HPDE6-E6E7 (cell line): ENCODE measurements around the gene ATP8B1.
A peak's percentile ranks its signal among the peaks of the same experiment; 100 is the strongest.
"Not testable (repeated sequence)": the region's sequence is repeated elsewhere in the genome, so short reads cannot be mapped to it uniquely, and the experiment has no call there.

ENCODE experiments used
- DNase-seq: peaks from one replicate; pipeline ENCODE4 v3.0.0; 2011; ENCODE audit warnings: missing footprints; ENCODE audit errors: extremely low spot score

ATP8B1 gene

DNA sequence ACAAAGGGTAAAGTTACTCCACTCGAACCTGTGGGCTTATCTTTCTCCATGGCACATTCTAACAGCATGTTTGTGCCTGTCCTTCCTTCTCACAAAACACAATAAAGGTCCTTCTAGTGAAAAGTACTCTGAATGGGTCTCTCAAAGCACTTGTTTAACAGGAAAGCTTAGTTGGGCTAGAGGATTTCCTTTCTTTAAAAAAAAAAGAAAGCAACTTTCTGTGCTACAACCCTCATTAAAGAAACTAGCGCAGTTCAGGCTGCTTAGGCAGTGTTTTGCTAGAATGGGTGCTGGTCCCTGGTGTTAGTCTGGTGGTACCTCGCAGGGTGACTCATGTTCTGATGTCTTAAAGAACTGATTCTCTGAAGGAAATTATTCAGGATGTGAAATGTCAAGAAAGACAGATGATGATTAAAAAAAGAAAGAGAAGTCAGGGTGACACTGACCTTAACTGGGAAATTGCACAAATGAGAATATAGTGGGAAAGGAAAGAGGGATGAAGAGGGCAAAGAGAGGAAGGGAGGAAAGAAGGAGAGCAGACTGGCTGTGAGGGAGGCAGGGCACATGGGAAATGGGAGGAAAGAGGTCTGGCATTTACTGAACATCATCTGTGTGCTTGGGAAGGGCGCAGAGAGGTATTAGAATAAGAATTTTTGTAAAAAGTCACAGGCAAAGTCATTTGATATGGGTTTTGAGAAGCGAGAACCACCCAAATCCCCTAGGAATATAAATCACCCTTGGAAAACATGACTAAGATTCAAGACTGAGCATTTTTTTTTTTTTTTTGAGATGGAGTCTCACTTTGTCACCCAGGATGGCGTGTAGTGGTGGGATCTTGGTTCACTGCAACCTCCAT, 74.9 kb downstream of the ATP8B1 start:
- DNase-seq = peak; percentile 49

DNA sequence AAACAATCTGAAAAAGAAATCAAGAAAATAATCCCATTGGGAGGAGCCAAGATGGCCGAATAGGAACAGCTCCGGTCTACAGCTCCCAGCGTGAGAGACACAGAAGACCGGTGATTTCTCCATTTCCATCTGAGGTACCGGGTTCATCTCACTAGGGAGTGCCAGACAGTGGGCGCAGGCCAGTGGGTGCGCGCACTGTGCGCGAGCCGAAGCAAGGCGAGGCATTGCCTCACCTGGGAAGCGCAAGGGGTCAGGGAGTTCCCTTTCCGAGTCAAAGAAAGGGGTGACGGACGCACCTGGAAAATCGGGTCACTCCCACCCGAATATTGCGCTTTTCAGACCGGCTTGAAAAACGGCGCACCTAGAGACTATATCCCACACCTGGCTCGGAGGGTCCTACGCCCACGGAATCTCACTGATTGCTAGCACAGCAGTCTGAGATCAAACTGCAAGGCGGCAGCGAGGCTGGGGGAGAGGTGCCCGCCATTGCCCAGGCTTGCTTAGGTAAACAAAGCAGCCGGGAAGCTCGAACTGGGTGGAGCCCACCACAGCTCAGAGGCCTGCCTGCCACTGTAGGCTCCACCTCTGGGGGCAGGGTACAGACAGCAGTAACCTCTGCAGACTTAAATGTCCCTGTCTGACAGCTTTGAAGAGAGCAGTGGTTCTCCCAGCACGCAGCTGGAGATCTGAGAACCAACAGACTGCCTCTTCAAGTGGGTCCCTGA, 83.7 kb downstream of the ATP8B1 start:
- not testable (repeated sequence) for DNase-seq

DNA sequence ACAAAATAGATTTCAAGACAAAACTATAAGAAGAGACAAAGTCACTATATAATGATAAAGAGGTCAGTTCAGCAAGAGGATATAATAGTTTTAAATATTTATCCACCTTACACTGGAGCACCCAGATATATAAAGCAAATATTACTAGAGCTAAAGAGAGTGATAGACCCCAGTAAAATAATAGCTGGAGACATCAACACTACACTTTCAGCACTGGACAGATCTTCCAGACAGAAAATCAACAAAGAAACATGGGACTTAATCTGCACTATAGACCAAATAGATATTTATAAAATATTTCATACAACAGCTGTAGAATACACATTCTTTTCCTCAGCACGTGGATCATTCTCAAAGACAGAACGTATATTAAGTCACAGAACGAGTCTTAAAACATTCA, 86.6 kb downstream of the ATP8B1 start:
- DNase-seq = no peak

DNA sequence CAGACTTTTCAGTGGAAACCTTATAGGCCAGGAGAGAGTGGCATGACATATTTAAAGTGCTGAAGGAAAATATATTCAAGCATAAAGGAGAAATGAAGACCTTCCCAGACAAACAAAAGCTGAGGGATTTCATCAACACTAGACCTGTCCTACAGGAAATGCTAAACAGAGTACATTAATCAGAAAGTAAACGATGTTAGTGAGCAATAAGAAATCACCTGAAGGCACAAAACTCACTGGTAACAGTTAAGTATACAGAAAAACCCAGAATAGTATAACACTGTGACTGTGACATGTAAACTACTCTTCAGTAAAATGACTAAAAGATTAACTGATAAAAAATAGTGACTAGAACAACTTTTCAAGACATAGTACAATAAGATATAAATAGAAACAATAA, 87.4 kb downstream of the ATP8B1 start:
- DNase-seq = no peak

DNA sequence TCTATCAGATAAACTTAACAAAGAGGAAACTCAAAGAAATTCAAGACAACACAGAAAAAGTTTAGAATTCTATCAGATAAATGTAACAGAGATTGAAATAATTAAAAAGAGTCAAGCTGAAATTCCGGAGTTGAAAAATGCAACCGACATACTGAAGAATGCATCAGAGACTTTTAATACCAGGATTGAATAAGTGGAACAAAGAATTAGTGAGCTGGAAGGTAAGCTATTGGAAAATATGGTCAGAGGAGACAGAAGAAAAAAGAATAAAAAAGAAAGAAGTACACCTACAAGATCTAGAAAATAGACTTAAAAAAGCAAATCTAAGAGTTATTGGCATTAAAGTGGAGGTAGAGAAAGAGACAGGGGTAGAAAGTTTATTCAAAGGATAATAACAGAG, 88.0 kb downstream of the ATP8B1 start:
- DNase-seq = no peak

DNA sequence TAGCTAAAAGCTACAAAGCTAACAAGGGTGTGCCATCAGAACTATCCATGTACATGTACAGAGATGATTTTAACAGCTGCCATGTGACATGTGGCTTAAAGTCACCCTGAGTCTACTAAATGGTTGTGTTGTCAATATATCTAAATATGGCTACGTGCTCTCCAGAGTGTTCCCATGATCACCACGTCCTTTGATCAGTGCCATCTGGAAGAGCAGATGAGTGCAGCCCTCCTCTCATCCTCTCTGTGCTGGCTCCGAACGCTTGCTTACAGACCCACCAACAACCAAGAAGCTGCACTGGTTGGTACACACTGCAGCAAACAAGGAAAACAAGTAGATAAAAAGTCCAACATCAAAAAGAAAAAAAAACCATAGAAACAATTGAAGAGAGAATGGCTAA, 92.9 kb downstream of the ATP8B1 start:
- no peak for DNase-seq

DNA sequence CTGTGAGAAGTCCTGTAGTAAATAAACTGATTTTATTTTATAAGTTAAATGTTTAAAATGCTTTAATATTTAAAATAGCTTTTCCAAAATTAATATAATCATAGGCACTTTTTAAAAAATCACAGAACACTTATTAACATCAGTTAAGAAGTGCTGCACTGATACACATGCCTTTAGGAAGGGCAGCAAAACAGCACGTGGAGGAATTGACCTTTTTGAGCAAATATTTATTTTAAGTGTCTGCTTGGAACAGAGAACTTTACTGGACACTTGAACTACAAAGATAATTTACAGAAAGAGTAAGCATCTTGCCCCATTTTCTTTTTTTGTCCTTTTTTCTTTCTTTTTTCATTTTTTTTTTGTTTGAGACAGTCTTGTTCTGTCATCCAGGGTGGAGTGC, 93.8 kb downstream of the ATP8B1 start:
- no peak for DNase-seq

DNA sequence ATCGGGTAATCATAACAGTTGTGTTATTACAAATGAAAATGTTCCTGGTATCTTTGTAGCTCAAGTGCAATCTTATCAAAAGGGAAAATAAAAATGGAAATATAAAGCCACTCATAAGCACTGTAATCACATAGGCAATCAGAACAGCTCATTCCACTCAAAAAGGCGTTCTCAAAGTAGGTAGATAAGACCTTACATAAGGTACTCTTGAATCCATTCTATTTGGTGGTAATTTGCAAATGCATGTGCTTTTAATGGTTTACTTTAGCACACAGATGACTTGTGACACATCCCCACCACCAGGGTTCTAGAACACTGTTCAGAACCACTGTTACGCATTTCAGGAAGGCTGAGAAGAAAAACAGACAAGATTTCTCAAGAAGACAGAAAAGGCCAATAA, 94.8 kb downstream of the ATP8B1 start:
- DNase-seq = no peak

DNA sequence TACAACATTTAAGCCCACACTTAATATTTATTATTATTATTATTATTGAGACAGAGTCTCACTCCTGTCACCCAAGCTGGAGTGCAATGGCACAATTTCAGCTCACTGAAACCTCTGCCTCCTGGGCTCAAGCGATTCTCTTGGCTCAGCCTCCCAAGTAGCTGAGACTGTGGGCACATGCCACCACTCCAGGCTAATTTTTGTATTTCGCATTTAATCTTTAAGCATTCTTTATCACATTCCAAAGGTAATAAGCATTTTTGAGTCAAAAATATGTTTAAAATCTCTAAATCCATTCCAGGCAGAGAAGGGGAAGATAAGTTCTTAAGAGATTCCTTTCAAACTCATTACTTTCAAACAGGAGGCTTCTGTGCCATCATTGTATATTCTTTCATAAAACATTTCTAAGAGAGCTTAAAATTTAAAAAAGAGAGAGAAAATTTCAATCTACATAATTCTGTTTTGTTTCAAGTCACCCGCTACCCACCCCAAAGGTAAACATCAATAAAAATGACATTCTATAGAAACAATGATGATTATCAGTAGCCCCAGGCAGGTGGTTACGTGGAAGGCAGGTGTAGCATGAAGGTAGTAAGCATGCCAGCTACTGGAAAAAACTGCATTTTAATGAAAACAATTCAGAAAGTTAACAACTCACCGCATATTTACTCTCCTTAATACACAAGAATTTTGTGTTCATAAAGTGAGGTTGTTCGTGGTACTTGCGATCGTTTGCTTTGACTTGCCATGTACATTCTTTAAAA, 97.1 kb downstream of the ATP8B1 start:
- no peak for DNase-seq

DNA sequence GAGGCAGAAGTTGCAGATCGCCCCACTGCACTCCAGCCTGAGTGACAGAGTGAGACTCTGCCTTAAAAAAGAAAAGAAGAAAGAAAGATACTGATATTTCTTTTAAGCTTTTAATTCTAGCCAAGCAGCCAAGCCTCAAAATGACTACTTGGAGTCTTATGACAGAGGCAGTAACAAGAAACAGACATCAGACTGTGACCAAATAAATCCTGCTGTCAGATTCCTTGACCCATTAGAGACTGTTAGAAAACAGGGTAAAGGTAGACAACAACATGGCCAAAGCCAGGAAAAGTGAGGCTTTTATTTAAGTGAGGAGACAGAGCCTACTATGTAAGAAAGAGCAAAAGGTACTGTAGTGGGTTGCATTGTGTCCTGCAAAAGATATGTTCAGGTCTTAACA, 98.1 kb downstream of the ATP8B1 start:
- DNase-seq = no peak

DNA sequence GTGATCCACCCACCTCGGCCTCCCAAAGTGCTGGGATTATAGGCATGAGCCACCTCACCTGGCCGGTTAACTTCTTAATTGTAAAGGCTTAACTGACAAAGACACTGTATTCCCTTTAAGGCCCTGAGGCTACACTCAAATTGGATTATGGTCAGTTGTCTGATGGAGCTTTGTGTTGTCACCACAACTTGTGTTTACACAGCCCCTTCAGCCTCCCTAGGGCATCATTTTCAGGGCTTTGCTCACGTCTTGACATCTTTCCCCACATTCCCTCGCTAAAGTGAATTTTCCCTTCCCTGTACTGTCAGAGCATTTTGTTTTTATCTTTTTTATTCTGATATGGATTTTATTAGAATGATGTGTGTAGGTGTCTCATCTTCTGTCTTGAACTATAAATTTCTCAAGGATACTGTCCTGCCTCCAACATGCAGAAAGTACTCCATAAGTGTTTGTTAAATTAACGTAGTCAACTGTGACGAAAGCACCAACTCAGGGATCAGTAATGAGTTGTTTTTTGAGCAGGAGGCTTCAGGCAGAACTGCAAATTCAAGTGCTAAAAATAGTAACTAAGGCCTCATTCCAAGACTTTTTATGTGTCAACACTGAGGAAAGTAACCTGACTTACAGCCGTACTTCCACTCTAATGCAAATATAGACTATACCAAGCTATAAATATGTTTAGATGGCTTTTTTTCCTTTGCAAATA, 104.4 kb downstream of the ATP8B1 start:
- no peak for DNase-seq

DNA sequence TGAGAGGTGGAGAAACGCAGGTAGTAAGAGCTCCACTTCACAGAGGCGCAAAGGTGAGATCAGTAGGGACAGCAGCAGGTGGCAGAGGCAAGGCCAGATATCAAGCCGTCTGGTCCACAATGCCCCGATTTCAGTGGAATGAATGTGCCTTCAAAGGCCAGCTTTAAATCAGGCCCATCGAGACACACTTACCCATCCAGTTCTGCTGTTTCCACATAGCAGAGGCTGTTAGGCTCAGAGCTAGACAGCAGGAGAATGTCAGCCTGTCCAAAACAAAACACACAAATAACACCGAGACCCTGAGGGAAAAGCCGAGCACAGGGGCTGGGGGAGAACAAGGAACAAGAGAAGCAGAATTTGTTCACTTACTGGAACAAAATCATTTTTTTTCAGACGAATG, 105.7 kb downstream of the ATP8B1 start:
- DNase-seq = no peak

DNA sequence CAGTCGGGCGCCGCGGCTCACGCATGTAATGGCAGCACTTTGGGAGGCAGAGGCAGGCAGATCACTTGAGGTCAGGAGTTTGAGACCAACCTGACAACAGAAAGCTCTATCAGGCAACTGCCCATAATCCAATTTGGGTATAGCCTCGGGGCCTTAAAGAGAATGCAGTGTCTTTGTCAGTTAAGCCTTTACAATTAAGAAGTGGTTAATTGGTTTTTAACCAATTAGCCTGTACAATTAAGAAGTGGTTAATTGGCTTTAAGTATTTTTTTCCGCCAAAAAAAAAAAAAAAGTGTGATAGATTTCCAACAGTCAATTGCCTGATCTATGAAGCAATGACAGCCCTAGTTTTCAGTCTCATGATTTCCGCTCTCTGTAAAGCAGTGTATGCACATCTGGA, 106.8 kb downstream of the ATP8B1 start:
- DNase-seq = no peak

DNA sequence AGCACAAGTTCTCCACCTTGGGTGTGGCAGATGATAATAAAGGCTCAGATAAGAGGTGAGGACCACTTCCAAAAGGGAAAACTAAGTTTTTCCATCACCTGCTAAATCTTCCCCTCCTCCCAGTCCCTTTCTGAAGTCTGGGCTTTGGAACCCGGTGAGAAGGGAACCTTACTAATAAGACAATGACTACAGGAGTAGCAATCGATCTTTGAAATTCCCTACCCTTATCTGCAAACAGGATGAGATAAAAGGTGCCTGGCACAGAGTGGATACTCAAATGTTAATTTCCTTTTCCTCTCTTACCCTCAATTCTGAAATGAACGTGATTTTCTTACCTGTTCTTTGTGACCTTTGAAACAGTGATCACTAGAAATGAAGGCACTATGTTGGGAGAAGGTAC, 111.8 kb downstream of the ATP8B1 start:
- no peak for DNase-seq

DNA sequence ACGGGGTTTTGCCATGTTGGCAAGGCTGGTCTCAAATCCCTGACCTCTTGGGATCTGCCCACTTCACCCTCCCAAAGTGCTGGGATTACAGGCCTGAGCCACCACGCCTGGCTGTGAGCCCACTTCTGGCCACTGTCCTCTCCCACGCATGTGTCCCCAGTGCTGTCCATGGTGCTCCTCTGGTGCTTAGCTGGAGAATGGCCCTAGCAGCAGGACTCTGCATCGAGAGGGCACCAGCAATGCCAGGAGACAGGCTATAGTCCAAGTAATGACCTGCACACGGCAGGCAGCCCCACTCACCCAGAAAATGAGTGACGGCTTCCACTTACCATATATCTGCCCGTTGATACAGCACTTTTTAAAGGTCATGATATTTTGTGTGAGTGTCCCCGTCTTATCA, 115.1 kb downstream of the ATP8B1 start:
- no peak for DNase-seq

DNA sequence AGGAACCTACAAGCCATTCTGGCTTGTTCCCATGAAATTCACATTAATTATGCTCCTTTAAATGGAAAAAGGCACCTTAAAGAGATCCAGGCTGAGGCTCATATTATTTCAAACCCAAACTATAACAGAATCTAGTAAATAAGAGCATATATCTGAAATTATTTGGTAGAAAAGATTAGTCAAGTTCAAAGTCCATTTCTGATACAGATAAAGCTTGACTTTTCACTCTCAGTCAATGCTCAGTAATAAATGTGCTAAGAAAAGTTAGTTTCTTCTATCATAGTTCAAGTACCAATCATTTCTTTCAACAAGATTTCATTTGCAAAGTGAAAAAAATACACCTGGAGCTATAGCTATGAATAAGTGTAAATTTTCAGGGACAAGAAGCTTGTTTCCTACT, 119.6 kb downstream of the ATP8B1 start:
- no peak for DNase-seq

DNA sequence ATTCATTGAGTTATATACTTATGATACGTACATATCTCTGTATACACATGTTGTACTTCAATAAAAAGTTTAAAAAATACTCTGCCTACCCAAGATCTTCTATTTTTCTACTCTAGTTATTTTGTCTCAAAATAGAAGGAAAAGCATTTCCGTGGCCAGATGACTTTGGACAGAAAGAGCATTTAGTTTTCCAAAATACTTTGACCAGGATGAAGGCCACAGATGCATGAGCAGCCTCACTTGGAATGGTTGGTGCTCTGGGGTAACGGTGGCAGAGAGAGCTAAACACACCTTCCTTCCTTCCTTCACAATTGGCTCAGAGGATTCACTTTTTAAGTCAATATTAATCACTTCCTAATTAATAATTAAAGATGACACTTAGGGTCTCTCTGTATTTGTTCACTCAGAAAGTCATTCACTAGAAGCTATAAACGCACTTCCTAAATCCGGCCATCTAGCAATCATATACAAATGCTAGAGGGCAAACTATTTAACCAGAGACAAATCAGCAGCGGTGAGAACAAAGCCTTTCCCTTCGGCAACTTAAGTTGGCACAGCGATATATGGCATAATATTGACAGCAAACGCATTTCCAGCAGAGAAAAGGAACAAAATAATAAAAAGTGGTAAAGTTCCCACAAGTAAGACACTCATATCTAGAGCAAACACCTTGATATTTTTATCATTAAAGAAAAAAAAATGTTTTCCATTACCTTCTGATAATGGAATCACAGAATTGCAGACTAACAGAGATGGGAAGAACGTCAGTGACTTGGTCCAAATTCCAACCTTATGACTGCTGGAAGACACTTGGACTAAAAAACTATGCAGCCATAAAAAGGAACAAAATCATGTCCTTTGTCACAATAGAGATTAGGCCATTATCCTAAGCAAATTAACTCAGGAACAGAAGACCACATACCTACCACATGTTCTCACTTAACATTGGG, 125.6 kb downstream of the ATP8B1 start:
- DNase-seq = no peak

DNA sequence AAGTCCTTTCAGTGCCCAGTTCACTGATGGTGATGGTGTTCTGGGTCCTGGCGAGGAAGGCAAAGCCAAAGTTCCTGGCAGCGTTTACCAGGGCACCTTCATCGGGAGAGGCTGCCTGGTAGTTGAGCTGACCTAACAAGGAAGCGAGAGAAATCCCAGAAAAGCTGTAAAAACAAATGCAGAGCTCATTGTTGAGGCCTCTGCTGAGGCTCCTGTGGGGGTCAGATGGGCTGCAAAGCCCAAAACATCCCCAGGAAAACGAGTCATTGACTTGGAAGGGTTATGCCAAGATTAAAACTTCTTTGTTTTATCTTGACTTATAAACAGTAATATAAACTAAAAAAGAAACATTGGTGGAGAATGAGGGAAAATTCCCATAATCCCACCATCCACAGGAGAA, 128.2 kb downstream of the ATP8B1 start:
- no peak for DNase-seq

DNA sequence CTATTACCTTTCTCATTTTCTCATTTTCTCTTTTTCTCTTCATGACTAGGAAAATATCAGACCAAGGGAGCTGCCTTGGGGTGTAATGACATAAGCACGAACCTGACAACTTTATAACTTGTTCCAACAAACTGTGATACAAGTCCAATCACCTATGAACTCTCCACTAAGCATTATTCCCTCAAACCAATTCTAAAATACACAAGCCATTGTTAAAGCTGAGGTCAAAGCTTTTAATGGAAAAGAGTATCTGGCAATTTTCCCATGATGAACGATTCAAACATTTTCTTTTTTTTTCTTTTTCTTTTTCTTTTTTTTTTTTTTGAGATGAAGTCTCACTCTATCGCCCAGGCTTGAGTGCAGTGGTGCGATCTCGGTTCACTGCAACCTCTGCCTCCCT, 133.1 kb downstream of the ATP8B1 start:
- DNase-seq = no peak

DNA sequence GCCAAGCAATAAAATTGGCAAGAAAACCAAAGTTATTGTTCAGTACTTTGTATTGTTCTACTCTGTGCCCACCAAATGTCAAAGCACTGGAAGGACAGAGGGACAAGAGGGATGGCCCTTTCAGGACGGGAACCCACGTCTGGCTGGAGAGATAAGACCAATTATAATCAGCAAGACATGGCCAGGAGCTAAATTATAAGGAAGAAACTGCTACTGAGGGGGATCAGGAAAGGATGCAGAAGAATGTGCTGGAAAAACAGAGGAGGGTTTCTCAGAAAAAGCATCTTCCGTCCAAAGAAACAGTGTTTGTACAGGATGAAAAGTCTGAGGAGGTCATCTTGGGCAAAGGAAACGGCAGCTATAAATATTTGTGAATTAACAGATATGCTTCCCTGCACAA, 135.1 kb downstream of the ATP8B1 start:
- DNase-seq = no peak
